Measurements from ENCODE around the gene PRIMPOL. TPM values are rescaled to one million over a fixed set of nuclear protein-coding genes. Genes with fewer than 3 reads are reported as not detected.
"Not testable (repeated sequence)": the region's sequence is repeated elsewhere in the genome, so short reads cannot be mapped to it uniquely, and the experiment has no call there.

Gene PRIMPOL
- total RNA-seq, 1 experiment from 2014 or later: 12.7 TPM

GRCh38 chr4:184648313-184649025 is 1.1 kb upstream of the PRIMPOL start:
- Mint-ChIP-seq H3K27me3 (ENCODE audit: unreplicated experiment) (no peaks in the 10 kb centered on the region), H3K4me3 (ENCODE audit: low read depth, unreplicated experiment) (peak overlapping the region; percentile 73), H3K36me3 (ENCODE audit: insufficient read depth, unreplicated experiment) (peaks cover 29% of the 10 kb centered on the region), H3K27ac (ENCODE audit: unreplicated experiment) (peak overlapping the region; percentile 77), H3K4me1 (ENCODE audit: low read depth, unreplicated experiment) (peaks cover 19% of the 10 kb centered on the region), H3K9me3 (ENCODE audit: low read depth, unreplicated experiment) (no peaks in the 10 kb centered on the region)
- TF ChIP-seq CTCF (IDR thresholded peaks at IDR 0.05; ENCODE audit: unreplicated experiment): no peak
- peak; percentile 39 for DNase-seq
- CTCF ChIA-PET: no interaction called here
- BruUV-seq (replicated peaks): no TSS peak
- intact Hi-C loops (cut with micrococcal nuclease; ENCODE audit: unreplicated experiment): loop anchor here (5.0 kb wide), 1 partner anchor 381 kb away; no protein-coding TSS in a partner anchor

GRCh38 chr4:184649971-184650855 is 675 bp downstream of the PRIMPOL start:
- peaks cover 29% of the 10 kb centered on the region for H3K36me3 Mint-ChIP-seq (ENCODE audit: insufficient read depth, unreplicated experiment)
- intact Hi-C loops (cut with micrococcal nuclease; ENCODE audit: unreplicated experiment): loop anchor here (5.0 kb wide), 1 partner anchor 383 kb away; no protein-coding TSS in a partner anchor
- H3K9me3 Mint-ChIP-seq (ENCODE audit: low read depth, unreplicated experiment): no peaks in the 10 kb centered on the region
- H3K27me3 Mint-ChIP-seq (ENCODE audit: unreplicated experiment): no peaks in the 10 kb centered on the region
- H3K4me3 Mint-ChIP-seq (ENCODE audit: low read depth, unreplicated experiment): peak overlapping the region; percentile 73
- H3K4me1 Mint-ChIP-seq (ENCODE audit: low read depth, unreplicated experiment): peaks cover 19% of the 10 kb centered on the region
- H3K27ac Mint-ChIP-seq (ENCODE audit: unreplicated experiment): peak overlapping the region; percentile 37
- CTCF ChIA-PET: interaction anchor here (0.6 to 1.0 kb wide), 6 partner anchors 62 to 1427 kb away, joined by 3 to 5 read pairs (median 4); no protein-coding TSS in a partner anchor
- TSS peak; percentile 95 for BruUV-seq (replicated peaks)
- TF ChIP-seq CTCF (IDR thresholded peaks at IDR 0.05; ENCODE audit: unreplicated experiment): no peak
- DNase-seq: no peak

- DNase-seq: no peak
- intact Hi-C loops (cut with micrococcal nuclease; ENCODE audit: unreplicated experiment): no loop called here
- peaks cover 29% of the 10 kb centered on the region for H3K36me3 Mint-ChIP-seq (ENCODE audit: insufficient read depth, unreplicated experiment)
- no peaks in the 10 kb centered on the region for H3K27me3 Mint-ChIP-seq (ENCODE audit: unreplicated experiment)
- TF ChIP-seq CTCF (IDR thresholded peaks at IDR 0.05; ENCODE audit: unreplicated experiment): no peak
- H3K9me3 Mint-ChIP-seq (ENCODE audit: low read depth, unreplicated experiment): no peaks in the 10 kb centered on the region
- no peak overlapping the region for H3K27ac Mint-ChIP-seq (ENCODE audit: unreplicated experiment)
- H3K4me3 Mint-ChIP-seq (ENCODE audit: low read depth, unreplicated experiment): no peak overlapping the region
- H3K4me1 Mint-ChIP-seq (ENCODE audit: low read depth, unreplicated experiment): peaks cover 9% of the 10 kb centered on the region
- CTCF ChIA-PET: no interaction called here
- BruUV-seq (replicated peaks): no TSS peak
These were observed 2.4 kb downstream of the PRIMPOL start for GRCh38 chr4:184651899-184652298.

- H3K27ac Mint-ChIP-seq (ENCODE audit: unreplicated experiment): not testable (repeated sequence)
These were observed 3.1 kb downstream of the PRIMPOL start for GRCh38 chr4:184652681-184653080.

More at GRCh38 chr4:184652681-184653080, 3.1 kb downstream of the PRIMPOL start:
- H3K4me1 Mint-ChIP-seq (ENCODE audit: low read depth, unreplicated experiment); BruUV-seq (replicated peaks); intact Hi-C loops (cut with micrococcal nuclease; ENCODE audit: unreplicated experiment); DNase-seq; H3K9me3 Mint-ChIP-seq (ENCODE audit: low read depth, unreplicated experiment); H3K27me3 Mint-ChIP-seq (ENCODE audit: unreplicated experiment); CTCF ChIA-PET; H3K4me3 Mint-ChIP-seq (ENCODE audit: low read depth, unreplicated experiment): not testable (repeated sequence)
- peaks cover 26% of the 10 kb centered on the region for H3K36me3 Mint-ChIP-seq (ENCODE audit: insufficient read depth, unreplicated experiment)
